HG03060 (cell line): ENCODE measurements around the gene HAL.

Source experiments
- ATAC-seq: cut with Tn5 transposase; IDR thresholded peaks from one replicate; pipeline ENCODE4 v1.9.1; 2021; ENCODE audit warnings: low read depth, moderate number of reproducible peaks; ENCODE audit not compliant: unreplicated experiment

The HAL gene

DNA sequence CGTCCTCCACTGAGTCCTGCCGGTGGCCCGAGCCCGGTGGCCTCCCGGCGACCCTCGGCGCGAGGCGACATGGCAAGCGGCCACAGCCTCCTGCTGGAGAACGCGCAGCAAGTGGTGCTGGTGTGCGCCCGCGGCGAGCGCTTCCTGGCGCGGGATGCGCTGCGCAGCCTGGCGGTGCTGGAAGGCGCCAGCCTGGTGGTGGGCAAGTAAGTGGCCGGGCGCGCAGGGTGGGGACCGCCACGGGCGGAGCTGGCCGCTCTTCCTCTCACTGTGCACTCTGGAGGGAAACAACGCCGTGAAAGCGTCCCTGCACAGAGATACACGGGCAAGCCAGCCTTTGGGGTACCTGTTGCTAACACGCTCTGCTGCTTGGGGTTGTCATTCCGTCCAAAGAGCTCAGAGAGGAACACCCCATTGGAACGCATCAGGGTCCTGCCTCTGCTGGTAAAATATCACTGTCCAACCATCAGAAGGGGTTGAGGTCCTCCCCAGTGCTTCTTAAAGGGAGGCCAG is 52.8 kb downstream of the HAL start, which contains the start of gene AMDHD1:
Gene AMDHD1, plus strand, starts transcription at position 2 of the 513 bp plus-strand sequence. Its CDS starts 68 bp downstream, at position 70.
- ATAC-seq: peak; percentile 26

DNA sequence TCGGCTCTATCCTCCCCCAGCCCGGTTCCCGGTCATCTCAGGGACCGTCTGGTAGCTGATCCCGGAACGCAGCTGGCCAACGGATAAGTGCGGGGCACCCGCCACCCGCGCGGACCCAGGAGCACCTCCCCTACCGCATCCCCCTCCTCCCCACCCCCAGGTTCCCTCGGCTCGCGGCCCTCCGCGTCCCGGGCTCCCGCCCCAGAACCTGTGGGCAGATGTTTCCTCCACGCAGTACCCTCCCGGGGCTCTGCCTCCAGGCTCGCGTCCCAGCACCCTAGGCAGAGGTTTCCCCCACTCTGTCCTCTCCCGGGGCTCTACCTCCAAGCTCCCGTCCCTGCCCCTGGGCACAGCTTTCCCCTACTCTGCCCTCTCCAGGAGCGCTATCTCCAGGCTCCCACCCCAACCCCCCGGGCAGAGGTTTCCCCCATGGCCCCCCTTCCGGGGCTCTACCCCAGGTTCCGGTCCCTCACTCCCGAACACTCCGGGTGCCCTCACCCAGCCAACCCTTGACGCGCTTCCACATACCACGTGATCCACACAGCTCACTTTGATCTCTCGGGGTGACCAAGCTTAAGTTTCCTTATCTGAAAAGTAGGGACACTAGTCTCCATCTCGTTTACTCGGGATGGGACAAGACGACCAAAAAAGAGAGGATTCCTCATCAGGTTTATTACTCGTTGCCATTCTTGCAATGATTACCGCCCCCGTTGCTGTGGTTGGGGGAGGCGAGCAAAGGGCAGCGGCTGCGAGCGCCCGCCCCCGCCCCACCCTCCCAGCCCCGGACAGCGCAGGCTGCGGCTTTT is 53.4 kb downstream of the HAL start, which contains the start of gene CCDC38:
Gene CCDC38, minus strand, starts transcription at position 91 of the 806 bp plus-strand sequence. CDS start 6,105 bp downstream, outside the sequence.
- peak; percentile 90 for ATAC-seq

DNA sequence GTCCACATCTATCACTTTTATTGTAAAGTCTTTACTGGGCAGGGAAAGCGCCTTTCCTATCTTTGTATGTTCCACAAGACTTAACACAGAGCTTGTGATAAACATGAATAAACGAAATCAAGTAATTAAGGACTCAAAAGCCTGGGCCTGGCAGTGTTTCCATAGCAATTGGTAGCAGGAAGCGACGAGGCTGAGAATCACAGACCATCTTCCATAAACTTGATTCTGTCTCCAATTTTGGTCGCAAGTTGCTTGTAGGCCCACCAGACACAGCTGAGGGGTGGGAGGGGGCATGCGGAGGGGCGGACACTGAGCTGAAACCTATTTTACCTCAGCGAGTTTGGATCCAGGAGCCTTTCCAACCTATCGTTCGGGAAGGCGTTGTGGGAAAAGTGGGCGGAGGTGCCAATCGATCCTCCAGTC is 54.0 kb downstream of the HAL start:
- no peak for ATAC-seq

DNA sequence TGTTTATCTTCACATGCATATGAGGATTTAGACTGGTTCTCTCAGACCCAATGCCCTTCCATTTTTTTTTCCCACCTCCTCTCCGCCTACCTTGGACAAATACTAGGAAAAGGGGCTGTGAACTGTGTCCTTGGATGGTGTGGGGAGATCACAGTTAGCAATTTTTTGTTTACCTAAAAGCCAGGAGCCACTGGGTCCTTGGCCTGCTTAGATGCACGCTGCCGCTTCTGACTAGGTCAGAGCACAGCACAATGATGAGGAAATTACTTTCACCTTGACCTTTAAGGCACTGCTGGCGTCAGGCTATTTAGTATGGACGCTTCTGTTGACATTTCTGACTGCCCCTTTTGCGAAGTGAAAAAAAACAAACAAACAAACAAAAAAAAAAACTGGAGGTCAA is 55.6 kb downstream of the HAL start:
- ATAC-seq: no peak
